Fibroblast of skin of right quadriceps (primary cell): ENCODE results near the gene SMAP1.

Experiments
- DNase-seq: peaks from one replicate; pipeline ENCODE4 v3.0.0-alpha.2; 2013

SMAP1 gene

GRCh38 chr6:70903665-70904452 is 236.2 kb downstream of the SMAP1 start:
- DNase-seq = no peak

- DNase-seq = no peak
These were observed 238.1 kb downstream of the SMAP1 start for GRCh38 chr6:70905742-70906141.
